Glutamatergic neuron (in vitro differentiated cells): ENCODE data around the gene CFAP299. TPM values are rescaled to one million over a fixed set of nuclear protein-coding genes. Genes with fewer than 3 reads are reported as not detected.
"Not testable (repeated sequence)": the region's sequence is repeated elsewhere in the genome, so short reads cannot be mapped to it uniquely, and the experiment has no call there.

Experiments used
- DNase-seq: peaks from one replicate; pipeline ENCODE4 v3.0.0; 2022
- H3K27ac Mint-ChIP-seq: one replicate; pipeline ENCODE4 v1.8.0; 2020; ENCODE audit warnings: mild to moderate bottlenecking, mixed read lengths, inconsistent platforms; ENCODE audit not compliant: unreplicated experiment
- H3K27me3 Mint-ChIP-seq: one replicate; pipeline ENCODE4 v1.8.0; 2020; ENCODE audit warnings: mild to moderate bottlenecking, moderate library complexity, mixed read lengths, inconsistent platforms; ENCODE audit not compliant: unreplicated experiment
- H3K36me3 Mint-ChIP-seq: one replicate; pipeline ENCODE4 v1.8.0; 2020; ENCODE audit warnings: mild to moderate bottlenecking, mixed read lengths, inconsistent platforms; ENCODE audit not compliant: unreplicated experiment
- H3K4me1 Mint-ChIP-seq: one replicate; pipeline ENCODE4 v1.8.0; 2020; ENCODE audit warnings: mild to moderate bottlenecking, low read depth, mixed read lengths, inconsistent platforms; ENCODE audit not compliant: unreplicated experiment
- H3K4me3 Mint-ChIP-seq: one replicate; pipeline ENCODE4 v1.8.0; 2020; ENCODE audit warnings: mild to moderate bottlenecking, mixed read lengths, inconsistent platforms; ENCODE audit not compliant: unreplicated experiment
- H3K9me3 Mint-ChIP-seq: one replicate; pipeline ENCODE4 v1.8.0; 2020; ENCODE audit warnings: mild to moderate bottlenecking, moderate library complexity, mixed read lengths, inconsistent platforms; ENCODE audit not compliant: unreplicated experiment
- total RNA-seq: library from RNA; stranded (reverse); fragmentation: NEBNext Ultra II Directional; extraction: Animal tissue kit (Norgen Biotek cat#: 25700); gene quantifications from one replicate; pipeline ENCODE4 v1.2.1, GENCODE V29; 2021; ENCODE audit not compliant: unreplicated experiment
- TF ChIP-seq, protein P1 (sequence below): fragments of 200-600 bp; sonication (generic); IDR thresholded peaks from one replicate; pipeline ENCODE4 v1.5.0; 2021; ENCODE audit not compliant: partially characterized antibody, unreplicated experiment

The CFAP299 gene
- total RNA-seq, 1 donor from 2014 or later = not detected

DNA sequence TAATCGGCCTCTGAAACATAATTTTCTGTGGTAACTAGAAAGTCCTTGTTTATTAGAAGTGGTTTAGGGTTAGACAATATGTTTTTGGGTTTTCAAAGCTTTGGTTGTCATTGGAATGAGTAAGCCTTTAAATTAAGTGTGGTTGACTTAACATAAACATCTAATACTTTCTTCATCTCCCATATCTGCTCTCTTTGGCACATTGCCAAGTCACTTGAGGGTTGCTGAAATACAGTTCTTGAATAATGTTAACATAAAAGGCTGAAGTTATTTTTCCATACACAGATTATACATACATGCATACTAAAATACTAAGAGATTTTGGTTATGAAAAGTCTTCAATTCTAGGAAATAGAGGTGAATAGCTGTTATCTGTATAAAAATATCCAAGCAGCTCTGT lies 453.3 kb downstream of the CFAP299 start:
- no peak for DNase-seq
- no peaks in the 10 kb centered on the region for H3K4me1 Mint-ChIP-seq
- H3K27me3 Mint-ChIP-seq = no peaks in the 10 kb centered on the region
- H3K27ac Mint-ChIP-seq = no peak overlapping the region
- H3K9me3 Mint-ChIP-seq = no peaks in the 10 kb centered on the region
- H3K36me3 Mint-ChIP-seq = peaks cover 4% of the 10 kb centered on the region
- TF ChIP-seq, protein P1, sequence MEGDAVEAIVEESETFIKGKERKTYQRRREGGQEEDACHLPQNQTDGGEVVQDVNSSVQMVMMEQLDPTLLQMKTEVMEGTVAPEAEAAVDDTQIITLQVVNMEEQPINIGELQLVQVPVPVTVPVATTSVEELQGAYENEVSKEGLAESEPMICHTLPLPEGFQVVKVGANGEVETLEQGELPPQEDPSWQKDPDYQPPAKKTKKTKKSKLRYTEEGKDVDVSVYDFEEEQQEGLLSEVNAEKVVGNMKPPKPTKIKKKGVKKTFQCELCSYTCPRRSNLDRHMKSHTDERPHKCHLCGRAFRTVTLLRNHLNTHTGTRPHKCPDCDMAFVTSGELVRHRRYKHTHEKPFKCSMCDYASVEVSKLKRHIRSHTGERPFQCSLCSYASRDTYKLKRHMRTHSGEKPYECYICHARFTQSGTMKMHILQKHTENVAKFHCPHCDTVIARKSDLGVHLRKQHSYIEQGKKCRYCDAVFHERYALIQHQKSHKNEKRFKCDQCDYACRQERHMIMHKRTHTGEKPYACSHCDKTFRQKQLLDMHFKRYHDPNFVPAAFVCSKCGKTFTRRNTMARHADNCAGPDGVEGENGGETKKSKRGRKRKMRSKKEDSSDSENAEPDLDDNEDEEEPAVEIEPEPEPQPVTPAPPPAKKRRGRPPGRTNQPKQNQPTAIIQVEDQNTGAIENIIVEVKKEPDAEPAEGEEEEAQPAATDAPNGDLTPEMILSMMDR = no peak
- no peak overlapping the region for H3K4me3 Mint-ChIP-seq

DNA sequence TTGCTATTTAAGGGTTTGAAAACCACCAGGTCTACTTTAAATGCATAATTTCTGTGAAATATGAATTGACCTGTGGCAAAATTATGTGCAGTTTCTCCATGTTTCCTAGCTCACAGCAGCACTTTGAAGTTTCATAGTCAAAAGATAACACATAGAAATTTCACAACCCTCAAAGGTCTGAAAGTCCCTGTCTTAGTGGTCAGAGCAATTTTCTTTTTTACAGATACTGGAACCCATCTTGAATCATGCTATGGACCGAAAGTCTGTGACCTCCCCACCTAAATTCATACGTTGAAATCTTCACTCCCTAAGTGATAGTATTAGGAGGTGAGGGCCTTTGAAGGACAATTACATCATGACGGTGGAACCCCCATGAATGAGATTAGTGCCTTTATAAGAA lies 454.6 kb downstream of the CFAP299 start:
- Mint-ChIP-seq H3K27me3 (no peaks in the 10 kb centered on the region), H3K36me3 (peaks cover 4% of the 10 kb centered on the region), H3K27ac (no peak overlapping the region), H3K4me3 (no peak overlapping the region), H3K9me3 (no peaks in the 10 kb centered on the region), H3K4me1 (no peaks in the 10 kb centered on the region)
- TF ChIP-seq, protein P1 = no peak
- DNase-seq = no peak

DNA sequence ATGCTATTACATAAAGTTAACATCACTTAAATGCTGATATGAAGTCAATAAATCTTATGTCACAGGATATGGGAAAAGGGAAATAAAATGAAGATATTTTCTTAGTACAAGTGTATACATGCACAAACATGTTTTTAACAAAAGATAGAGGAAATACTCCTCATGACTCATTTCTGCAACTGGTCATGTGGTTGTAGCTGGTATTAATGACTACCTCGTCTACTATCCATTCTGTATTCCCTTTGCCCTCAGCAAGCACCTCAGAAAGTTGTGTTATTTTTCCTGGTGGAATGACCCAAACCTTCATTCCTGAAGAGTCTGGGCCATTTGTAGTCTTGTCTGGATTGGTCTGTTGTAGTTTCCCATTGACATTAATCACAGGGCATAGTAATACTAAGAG lies 458.1 kb downstream of the CFAP299 start:
- not testable (repeated sequence) for H3K9me3 Mint-ChIP-seq, H3K27ac Mint-ChIP-seq, DNase-seq, H3K27me3 Mint-ChIP-seq, H3K4me1 Mint-ChIP-seq, H3K4me3 Mint-ChIP-seq
- peaks cover 14% of the 10 kb centered on the region for H3K36me3 Mint-ChIP-seq

DNA sequence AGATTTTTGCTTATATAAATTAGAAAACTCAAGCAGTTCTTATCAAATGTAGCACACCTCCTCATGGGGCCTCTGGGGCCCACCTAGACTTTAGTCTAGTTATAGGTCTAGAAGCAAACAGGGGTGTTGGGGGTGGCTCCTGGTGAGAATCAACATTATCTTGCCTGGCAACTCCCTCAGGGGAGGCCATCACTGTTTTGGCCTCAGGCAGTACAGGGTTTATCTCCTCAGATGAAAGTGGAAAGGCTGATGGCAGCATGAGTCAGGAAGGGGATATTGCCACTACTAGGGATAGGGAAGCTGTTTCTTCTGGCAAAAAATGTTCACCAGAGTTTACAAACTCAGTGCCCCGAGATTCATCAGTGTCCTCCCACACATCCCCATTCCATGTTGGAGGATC lies 462.6 kb downstream of the CFAP299 start:
- H3K9me3 Mint-ChIP-seq = peaks cover 3% of the 10 kb centered on the region
- peaks cover 14% of the 10 kb centered on the region for H3K36me3 Mint-ChIP-seq
- TF ChIP-seq, protein P1 = no peak
- no peak for DNase-seq
- H3K27me3 Mint-ChIP-seq = no peaks in the 10 kb centered on the region
- H3K4me3 Mint-ChIP-seq = no peak overlapping the region
- H3K4me1 Mint-ChIP-seq = no peaks in the 10 kb centered on the region
- H3K27ac Mint-ChIP-seq = no peak overlapping the region

DNA sequence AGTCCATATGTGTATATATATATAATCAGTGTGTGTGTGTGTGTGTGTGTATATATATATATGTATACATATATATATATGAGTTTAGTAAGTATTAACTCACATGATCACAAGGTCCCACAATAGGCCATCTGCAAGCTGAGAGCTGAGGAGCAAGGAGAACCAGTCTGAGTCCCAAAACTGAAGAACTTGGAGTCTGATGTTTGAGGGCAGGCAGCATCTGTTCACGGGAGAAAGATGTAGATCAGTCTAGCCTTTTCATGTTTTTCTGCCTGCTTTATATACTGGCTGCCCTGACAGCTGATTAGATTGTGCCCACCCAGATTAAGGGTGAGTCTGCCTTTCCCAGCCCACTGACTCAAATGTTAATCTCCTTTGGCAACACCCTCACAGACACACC lies 465.2 kb downstream of the CFAP299 start:
- not testable (repeated sequence) for H3K27ac Mint-ChIP-seq, DNase-seq, H3K4me1 Mint-ChIP-seq, H3K36me3 Mint-ChIP-seq, H3K4me3 Mint-ChIP-seq, H3K9me3 Mint-ChIP-seq, H3K27me3 Mint-ChIP-seq

DNA sequence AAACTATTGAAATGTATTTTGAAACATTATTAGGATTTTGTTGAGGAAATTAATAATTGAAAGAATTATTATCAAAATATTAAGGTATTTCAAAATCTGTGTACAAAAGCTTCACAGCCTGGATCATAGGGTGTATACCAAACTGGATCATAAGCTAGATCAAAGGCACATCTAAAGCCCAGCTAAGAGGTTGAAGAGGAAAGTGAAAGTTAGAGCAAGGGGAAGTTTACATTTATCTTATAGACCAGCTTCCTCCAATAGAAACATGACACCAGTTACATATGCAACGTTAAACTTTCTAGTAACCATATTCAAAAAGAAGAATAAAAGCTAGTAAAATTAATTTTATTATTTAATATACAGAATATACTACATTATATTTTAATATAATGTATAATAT lies 467.8 kb downstream of the CFAP299 start:
- H3K9me3 Mint-ChIP-seq = no peaks in the 10 kb centered on the region
- H3K27ac Mint-ChIP-seq = no peak overlapping the region
- no peak for DNase-seq
- H3K4me3 Mint-ChIP-seq = no peak overlapping the region
- TF ChIP-seq, protein P1 = no peak
- no peaks in the 10 kb centered on the region for H3K27me3 Mint-ChIP-seq
- no peaks in the 10 kb centered on the region for H3K36me3 Mint-ChIP-seq
- no peaks in the 10 kb centered on the region for H3K4me1 Mint-ChIP-seq
